Neural cell (in vitro differentiated cells): ENCODE measurements around the gene SHANK1. TPM values are rescaled to one million over a fixed set of nuclear protein-coding genes. Genes with fewer than 3 reads are reported as not detected.

Experiments
- H2AFZ ChIP-seq: fragments of 200-600, 300-800 bp; sonication (generic), shearing (Covaris generic); 2 replicates; pipeline ENCODE4 v1.6.0; 2014; ENCODE audit warnings: low read depth, mild to moderate bottlenecking, antibody characterized with exemption, low read length, moderate library complexity
- H3F3A ChIP-seq: fragments of 200-600 bp; shearing (Covaris generic); 2 replicates; pipeline ENCODE4 v1.6.1; 2016; ENCODE audit warnings: mild to moderate bottlenecking, moderate library complexity, mixed read lengths, antibody characterized with exemption, low read length; ENCODE audit not compliant: insufficient read depth, poor library complexity, severe bottlenecking
- H3K27ac ChIP-seq: fragments of 200-600, 300-800 bp; sonication (generic), shearing (Covaris generic); 2 replicates; pipeline ENCODE4 v1.5.1; 2014; ENCODE audit warnings: mild to moderate bottlenecking, low read length, moderate library complexity
- H3K27me3 ChIP-seq: fragments of 300-800, 200-600 bp; sonication (generic), shearing (Covaris generic); 2 replicates; pipeline ENCODE4 v1.6.0; 2014; ENCODE audit warnings: mild to moderate bottlenecking, low read depth, low read length, moderate library complexity; ENCODE audit not compliant: insufficient read depth
- H3K36me3 ChIP-seq: fragments of 300-800, 200-600 bp; sonication (generic), shearing (Covaris generic); 2 replicates; pipeline ENCODE4 v1.5.1; 2014; ENCODE audit warnings: mild to moderate bottlenecking, antibody characterized with exemption, low read length, moderate library complexity; ENCODE audit not compliant: insufficient read depth
- H3K4me2 ChIP-seq: fragments of 300-800, 200-600 bp; sonication (generic), shearing (Covaris generic); 2 replicates; pipeline ENCODE4 v1.6.0; 2014; ENCODE audit warnings: mild to moderate bottlenecking, low read length
- H3K4me3 ChIP-seq: fragments of 300-800, 200-600 bp; sonication (generic), shearing (Covaris generic); 2 replicates; pipeline ENCODE4 v1.5.1; 2014; ENCODE audit warnings: mild to moderate bottlenecking, low read length, moderate library complexity
- H3K79me2 ChIP-seq: fragments of 200-600 bp; shearing (Covaris generic); replicated peaks from 2 replicates; pipeline ENCODE4 v1.6.0; 2014; ENCODE audit warnings: mild to moderate bottlenecking, low read length, moderate library complexity; ENCODE audit not compliant: insufficient read depth
- H3K9ac ChIP-seq: fragments of 300-800, 200-600 bp; sonication (generic), shearing (Covaris generic); 2 replicates; pipeline ENCODE4 v1.6.1; 2016; ENCODE audit warnings: mild to moderate bottlenecking, low read length, mixed read lengths
- H3K9me2 ChIP-seq: fragments of 200-600 bp; shearing (Covaris generic); 2 replicates; pipeline ENCODE4 v1.6.1; 2016; ENCODE audit warnings: mild to moderate bottlenecking, low read length, mixed read lengths; ENCODE audit not compliant: insufficient read depth
- H3K9me3 ChIP-seq: fragments of 200-600, 300-800 bp; sonication (generic), shearing (Covaris generic); 2 replicates; pipeline ENCODE4 v1.6.1; 2016; ENCODE audit warnings: mild to moderate bottlenecking, mixed run types, low read length, moderate library complexity, mixed read lengths
- H4K20me1 ChIP-seq: fragments of 200-600 bp; shearing (Covaris generic); 2 replicates; pipeline ENCODE4 v1.6.1; 2016; ENCODE audit warnings: mild to moderate bottlenecking, mixed run types; ENCODE audit not compliant: insufficient read depth
- EP300 ChIP-seq: fragments of 450-650 bp; conservative IDR thresholded peaks from 2 replicates; pipeline ENCODE4 v1.6.1; 2014; ENCODE audit warnings: antibody characterized with exemption, mild to moderate bottlenecking, moderate library complexity; ENCODE audit not compliant: poor library complexity, severe bottlenecking
- EZH2 ChIP-seq: fragments of 200-600, 300-800 bp; shearing (Covaris generic), sonication (generic); IDR thresholded peaks from 2 replicates; pipeline ENCODE4 v1.6.1; 2014; ENCODE audit warnings: antibody characterized with exemption, low read length, borderline replicate concordance, mild to moderate bottlenecking; ENCODE audit not compliant: insufficient read depth, poor library complexity, severe bottlenecking
- MXI1 ChIP-seq: fragments of 450-650 bp; conservative IDR thresholded peaks from 2 replicates; pipeline ENCODE4 v1.6.1; 2014; ENCODE audit warnings: antibody characterized with exemption, mild to moderate bottlenecking; ENCODE audit not compliant: poor library complexity, severe bottlenecking
- POLR2AphosphoS5 ChIP-seq: IDR thresholded peaks from 2 replicates; pipeline ENCODE4 v1.6.1; 2012
- RAD21 ChIP-seq: fragments of 450-650 bp; conservative IDR thresholded peaks from 2 replicates; pipeline ENCODE4 v1.6.1; 2014; ENCODE audit warnings: antibody characterized with exemption, mild to moderate bottlenecking, moderate library complexity
- REST ChIP-seq: IDR thresholded peaks from 2 replicates; pipeline ENCODE4 v1.6.1; 2012; ENCODE audit warnings: borderline replicate concordance
- SMC3 ChIP-seq: fragments of 450-650 bp; conservative IDR thresholded peaks from 2 replicates; pipeline ENCODE4 v1.6.1; 2014; ENCODE audit warnings: antibody characterized with exemption, mild to moderate bottlenecking, moderate library complexity; ENCODE audit not compliant: poor library complexity
- TAF1 ChIP-seq: IDR thresholded peaks from 2 replicates; pipeline ENCODE4 v1.6.1; 2012; ENCODE audit warnings: low read depth
- polyA plus RNA-seq: library from polyadenylated mRNA; depleted of rRNA; stranded (reverse); fragments of >200 nt; gene quantifications from 2 replicates; pipeline ENCODE4 v1.2.3, GENCODE V29; 2014
- TF ChIP-seq, protein P1 (sequence below): fragments of 450-650 bp; IDR thresholded peaks from 2 replicates; pipeline ENCODE4 v1.5.1; 2014; ENCODE audit warnings: antibody characterized with exemption, mild to moderate bottlenecking, moderate library complexity; ENCODE audit not compliant: poor library complexity, severe bottlenecking

The SHANK1 gene
- polyA plus RNA-seq, 1 donor from 2014 or later, result 7.9 TPM

GRCh38 chr19:50638600-50638999 is 81.0 kb downstream of the SHANK1 start:
- Histone ChIP-seq H3K9ac (peak overlapping the region; percentile 84), H2AFZ (peak overlapping the region; percentile 57), H4K20me1 (no peaks in the 10 kb centered on the region), H3F3A (no peaks in the 10 kb centered on the region), H3K4me3 (peak overlapping the region; percentile 92), H3K4me2 (peak overlapping the region; percentile 91), H3K27me3 (peaks cover 7% of the 10 kb centered on the region), H3K79me2 (no peaks in the 10 kb centered on the region), H3K9me3 (peaks cover 8% of the 10 kb centered on the region), H3K36me3 (no peaks in the 10 kb centered on the region), H3K27ac (no peak overlapping the region), H3K9me2 (no peaks in the 10 kb centered on the region)
- TF ChIP-seq POLR2AphosphoS5 (no peak), RAD21 (peak; percentile 25)

- H3K36me3 ChIP-seq, result no peaks in the 10 kb centered on the region
- H3K79me2 ChIP-seq, result no peaks in the 10 kb centered on the region
- H4K20me1 ChIP-seq, result no peaks in the 10 kb centered on the region
- no peak overlapping the region for H3K4me2 ChIP-seq
- no peaks in the 10 kb centered on the region for H3K9me2 ChIP-seq
- H2AFZ ChIP-seq, result no peak overlapping the region
- no peak overlapping the region for H3K4me3 ChIP-seq
- peaks cover 8% of the 10 kb centered on the region for H3K9me3 ChIP-seq
- no peak overlapping the region for H3K9ac ChIP-seq
- H3K27ac ChIP-seq, result no peak overlapping the region
- H3K27me3 ChIP-seq, result peaks cover 7% of the 10 kb centered on the region
- no peak for TF ChIP-seq EP300
- TF ChIP-seq, protein P1, sequence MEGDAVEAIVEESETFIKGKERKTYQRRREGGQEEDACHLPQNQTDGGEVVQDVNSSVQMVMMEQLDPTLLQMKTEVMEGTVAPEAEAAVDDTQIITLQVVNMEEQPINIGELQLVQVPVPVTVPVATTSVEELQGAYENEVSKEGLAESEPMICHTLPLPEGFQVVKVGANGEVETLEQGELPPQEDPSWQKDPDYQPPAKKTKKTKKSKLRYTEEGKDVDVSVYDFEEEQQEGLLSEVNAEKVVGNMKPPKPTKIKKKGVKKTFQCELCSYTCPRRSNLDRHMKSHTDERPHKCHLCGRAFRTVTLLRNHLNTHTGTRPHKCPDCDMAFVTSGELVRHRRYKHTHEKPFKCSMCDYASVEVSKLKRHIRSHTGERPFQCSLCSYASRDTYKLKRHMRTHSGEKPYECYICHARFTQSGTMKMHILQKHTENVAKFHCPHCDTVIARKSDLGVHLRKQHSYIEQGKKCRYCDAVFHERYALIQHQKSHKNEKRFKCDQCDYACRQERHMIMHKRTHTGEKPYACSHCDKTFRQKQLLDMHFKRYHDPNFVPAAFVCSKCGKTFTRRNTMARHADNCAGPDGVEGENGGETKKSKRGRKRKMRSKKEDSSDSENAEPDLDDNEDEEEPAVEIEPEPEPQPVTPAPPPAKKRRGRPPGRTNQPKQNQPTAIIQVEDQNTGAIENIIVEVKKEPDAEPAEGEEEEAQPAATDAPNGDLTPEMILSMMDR, result no peak
- no peaks in the 10 kb centered on the region for H3F3A ChIP-seq
Observed at GRCh38 chr19:50636317-50637085, 83.1 kb downstream of the SHANK1 start.

DNA sequence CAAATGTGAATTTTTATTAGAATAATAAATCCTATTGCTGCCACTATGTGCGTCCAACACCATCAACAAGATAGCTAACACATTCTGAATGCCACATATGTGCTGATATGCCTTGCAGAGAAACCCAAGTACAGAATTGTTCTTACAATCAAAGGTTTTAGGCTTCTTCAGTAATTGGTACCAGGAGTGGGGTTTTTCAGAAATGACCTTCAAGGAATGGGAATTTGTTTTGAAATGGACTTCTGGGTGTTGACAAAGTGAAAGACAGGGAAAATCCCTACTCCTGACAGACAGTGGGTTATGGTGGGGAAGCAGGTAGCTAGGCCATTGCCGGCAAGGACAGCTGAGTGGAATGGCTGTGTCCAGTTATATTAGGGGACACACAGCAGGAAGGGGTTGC is 85.6 kb downstream of the SHANK1 start:
- Histone ChIP-seq H3F3A (no peaks in the 10 kb centered on the region), H3K36me3 (no peaks in the 10 kb centered on the region), H3K79me2 (no peaks in the 10 kb centered on the region), H3K9me3 (peaks cover 8% of the 10 kb centered on the region), H3K9me2 (no peaks in the 10 kb centered on the region), H4K20me1 (no peaks in the 10 kb centered on the region), H3K4me3 (no peak overlapping the region), H3K27ac (no peak overlapping the region), H3K9ac (no peak overlapping the region), H3K27me3 (peaks cover 7% of the 10 kb centered on the region), H2AFZ (no peak overlapping the region), H3K4me2 (no peak overlapping the region)
- no peak for TF ChIP-seq EZH2

DNA sequence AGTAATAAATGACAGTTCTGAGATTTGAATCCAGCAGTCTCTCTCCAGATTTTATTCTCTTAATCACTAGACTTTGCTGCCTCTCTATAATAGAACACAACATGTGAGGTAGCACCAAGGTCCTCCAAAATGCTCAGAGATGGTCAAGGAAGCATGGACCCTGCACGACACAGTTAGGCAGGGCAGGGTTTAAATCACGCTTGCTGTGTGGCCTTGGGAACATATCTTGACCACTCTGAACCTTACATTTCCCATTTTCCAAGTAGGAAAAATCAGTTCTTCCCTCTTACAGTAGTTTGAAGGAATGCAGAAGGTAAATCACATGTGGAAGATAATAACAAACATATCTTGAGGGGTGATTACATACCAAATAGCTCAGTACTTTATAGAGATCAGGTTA is 86.2 kb downstream of the SHANK1 start:
- Histone ChIP-seq H4K20me1 (no peaks in the 10 kb centered on the region), H2AFZ (no peak overlapping the region), H3K9me3 (peaks cover 8% of the 10 kb centered on the region), H3K36me3 (no peaks in the 10 kb centered on the region), H3K4me2 (no peak overlapping the region), H3K27ac (no peak overlapping the region), H3K4me3 (no peak overlapping the region), H3K9me2 (no peaks in the 10 kb centered on the region), H3K9ac (no peak overlapping the region), H3K27me3 (peaks cover 4% of the 10 kb centered on the region), H3F3A (no peaks in the 10 kb centered on the region), H3K79me2 (no peaks in the 10 kb centered on the region)
- TF ChIP-seq TAF1 (no peak), MXI1 (no peak), EP300 (no peak), POLR2AphosphoS5 (no peak), EZH2 (no peak), SMC3 (no peak), REST (no peak), RAD21 (no peak)
- TF ChIP-seq, protein P1, result no peak
